AG08396 (cell line): ENCODE results near the gene NSD1.

Experiments used
- DNase-seq: peaks from one replicate; pipeline ENCODE4 v3.0.0; 2012; ENCODE audit warnings: low spot score, mixed read lengths

The NSD1 gene

DNA sequence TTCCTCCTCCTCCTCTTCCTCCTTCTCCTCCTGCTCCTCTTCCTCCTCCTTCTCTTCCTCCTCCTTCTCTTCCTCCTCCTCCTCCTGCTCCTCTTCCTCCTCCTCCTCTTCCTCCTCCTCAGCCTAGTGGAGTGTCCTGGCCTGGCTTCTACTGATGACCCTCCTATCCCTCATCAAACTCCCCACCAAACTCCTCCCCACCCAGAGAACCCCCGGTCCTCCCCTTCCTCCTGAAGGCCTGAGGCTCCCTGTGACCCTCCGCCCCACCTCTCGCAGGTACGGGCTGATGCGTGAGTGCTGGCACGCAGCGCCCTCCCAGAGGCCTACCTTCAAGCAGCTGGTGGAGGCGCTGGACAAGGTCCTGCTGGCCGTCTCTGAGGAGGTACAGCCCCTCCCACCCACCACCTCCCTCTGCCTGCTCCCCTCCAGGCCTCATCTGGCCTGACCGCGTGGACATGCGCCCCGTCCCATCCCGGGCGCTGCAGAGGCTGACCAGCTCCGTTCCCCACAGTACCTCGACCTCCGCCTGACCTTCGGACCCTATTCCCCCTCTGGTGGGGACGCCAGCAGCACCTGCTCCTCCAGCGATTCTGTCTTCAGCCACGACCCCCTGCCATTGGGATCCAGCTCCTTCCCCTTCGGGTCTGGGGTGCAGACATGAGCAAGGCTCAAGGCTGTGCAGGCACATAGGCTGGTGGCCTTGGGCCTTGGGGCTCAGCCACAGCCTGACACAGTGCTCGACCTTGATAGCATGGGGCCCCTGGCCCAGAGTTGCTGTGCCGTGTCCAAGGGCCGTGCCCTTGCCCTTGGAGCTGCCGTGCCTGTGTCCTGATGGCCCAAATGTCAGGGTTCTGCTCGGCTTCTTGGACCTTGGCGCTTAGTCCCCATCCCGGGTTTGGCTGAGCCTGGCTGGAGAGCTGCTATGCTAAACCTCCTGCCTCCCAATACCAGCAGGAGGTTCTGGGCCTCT lies 36.3 kb upstream of the NSD1 start:
- no peak for DNase-seq

DNA sequence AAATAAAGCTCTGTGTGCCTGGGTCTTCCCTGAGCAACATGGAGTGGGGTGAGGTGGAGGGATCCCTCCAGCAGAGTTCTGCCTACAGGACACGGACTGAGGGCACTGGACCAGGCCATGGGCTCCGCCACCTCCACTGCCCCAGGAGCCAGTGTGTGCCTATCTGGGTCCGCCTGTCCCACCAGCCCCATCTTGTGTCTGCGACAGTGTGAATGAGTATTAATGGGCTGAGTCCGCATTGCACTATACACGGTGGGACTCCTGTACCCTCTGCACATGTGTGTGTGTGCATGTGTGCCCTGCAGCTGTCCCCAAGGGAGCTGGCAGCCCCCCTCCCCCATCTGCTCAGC lies 35.5 kb upstream of the NSD1 start:
- DNase-seq, result no peak

DNA sequence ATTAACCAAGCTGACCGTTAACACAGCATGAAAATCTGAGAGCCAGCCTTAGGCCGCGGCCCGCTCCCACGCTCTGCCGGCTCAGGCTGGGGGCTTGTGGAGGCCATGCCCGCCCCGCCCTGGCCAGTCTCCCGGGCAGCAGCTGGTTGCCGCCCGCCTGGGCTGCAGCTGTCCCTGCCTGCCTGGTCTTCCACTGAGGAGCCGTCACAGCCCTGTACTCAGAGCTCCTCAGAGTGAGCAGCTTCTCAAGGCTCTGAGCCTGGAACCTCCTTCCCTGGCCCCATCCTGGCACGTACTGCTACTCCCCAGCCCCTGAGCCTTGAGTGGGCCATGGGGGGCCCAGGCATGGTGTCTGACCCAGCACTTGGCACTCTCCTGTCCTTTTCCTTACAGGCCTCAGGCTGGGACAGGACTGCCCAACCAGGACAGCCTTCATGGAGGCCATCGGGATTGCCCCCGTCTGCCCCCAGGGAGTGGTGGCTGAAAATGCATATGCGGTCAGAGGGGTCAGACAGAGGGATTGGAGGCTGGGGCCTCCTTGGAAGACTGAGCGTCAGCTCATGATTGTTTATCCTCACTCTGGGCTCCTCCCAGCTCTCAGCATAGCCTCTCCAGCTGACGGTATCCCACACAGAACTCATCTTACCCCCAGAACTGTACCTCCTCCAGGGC lies 35.0 kb upstream of the NSD1 start:
- peak; percentile 60 for DNase-seq

DNA sequence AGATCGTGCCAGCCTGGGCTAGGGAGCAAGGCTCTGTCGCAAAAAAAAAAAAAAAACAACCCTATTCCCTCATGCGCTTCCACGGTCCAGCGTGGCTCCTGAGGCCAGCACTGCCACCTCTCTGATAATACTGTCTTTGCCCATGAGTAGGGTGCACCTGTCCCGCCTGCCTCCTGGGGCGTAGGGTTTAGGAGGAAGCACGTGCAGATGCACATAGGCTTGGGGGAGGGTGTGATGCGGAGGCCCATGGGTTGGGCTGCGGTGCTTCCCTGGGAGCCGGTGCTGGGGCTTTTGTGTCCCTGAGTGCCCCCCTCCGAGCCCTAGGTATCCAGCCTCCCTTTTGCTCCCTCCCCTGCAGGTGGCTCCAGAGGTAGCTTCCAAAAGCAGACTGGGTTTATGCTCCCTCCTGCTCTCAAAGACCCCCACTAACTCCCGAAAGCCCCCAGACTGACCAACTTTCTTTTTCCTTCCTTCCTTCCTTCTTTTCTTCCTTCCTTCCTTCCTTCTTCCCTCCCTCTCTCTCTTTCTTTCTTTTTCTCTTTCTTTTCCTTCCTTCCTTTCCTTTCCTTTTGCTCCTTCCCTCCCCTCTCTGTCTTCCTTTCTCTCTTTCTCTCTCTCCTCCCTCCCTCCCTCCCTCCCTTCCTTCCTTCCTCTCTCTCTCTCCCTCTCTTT lies 34.0 kb upstream of the NSD1 start:
- no peak for DNase-seq

DNA sequence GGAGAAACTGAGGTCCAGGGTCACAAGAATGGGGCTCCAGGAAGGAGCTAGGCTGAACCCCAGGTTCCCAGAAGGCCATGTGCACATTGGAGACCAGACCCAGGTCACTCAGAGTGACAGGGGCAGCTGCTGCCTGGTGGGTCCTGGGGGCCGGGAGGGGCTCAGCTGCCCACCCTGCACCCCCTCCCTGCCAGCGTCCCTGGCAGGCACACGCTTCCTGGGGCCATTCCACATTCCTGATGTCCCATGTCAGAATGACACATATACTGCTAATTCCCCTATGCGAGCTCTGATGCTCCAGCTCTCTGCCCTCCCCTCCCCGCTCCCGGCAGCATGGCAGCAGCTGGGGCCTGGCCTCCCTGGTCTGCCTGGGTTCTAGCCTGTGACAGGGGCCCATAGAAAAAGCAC lies 32.9 kb upstream of the NSD1 start:
- peak; percentile 80 for DNase-seq

DNA sequence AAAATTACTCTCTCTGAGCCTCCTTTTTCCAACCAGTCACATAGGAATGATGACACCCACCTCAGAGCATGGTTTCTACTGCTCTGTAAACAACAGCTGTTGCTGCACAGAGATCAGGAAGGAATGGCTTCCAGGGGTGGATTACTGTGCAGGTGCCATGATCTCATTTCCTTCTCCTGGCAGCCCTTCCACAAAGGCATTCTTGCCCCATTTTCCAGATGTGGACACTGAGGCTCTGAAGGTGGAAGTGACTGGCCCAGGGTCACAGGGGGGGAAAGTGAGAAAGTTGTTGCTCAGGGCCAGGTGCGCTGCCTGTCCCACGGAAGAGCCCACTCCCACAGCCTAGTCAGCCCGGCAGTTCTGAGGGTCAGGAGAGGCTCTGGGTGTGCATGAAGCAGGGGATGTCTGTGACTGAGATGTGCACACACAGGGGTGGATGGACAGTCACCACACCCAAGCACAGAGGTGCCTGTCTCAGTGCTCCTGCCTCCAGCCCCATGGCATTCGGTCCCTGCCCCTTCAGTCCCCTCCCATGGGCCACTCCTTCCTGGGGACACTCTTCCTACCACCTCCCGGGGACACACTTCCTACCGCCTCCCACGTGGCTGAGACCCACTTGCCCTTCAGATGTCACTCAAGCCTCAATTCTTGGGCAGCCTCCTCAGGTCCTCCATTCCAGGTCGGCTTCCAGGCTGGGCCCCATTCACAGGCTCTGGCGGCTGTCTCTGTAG lies 29.9 kb upstream of the NSD1 start:
- no peak for DNase-seq

DNA sequence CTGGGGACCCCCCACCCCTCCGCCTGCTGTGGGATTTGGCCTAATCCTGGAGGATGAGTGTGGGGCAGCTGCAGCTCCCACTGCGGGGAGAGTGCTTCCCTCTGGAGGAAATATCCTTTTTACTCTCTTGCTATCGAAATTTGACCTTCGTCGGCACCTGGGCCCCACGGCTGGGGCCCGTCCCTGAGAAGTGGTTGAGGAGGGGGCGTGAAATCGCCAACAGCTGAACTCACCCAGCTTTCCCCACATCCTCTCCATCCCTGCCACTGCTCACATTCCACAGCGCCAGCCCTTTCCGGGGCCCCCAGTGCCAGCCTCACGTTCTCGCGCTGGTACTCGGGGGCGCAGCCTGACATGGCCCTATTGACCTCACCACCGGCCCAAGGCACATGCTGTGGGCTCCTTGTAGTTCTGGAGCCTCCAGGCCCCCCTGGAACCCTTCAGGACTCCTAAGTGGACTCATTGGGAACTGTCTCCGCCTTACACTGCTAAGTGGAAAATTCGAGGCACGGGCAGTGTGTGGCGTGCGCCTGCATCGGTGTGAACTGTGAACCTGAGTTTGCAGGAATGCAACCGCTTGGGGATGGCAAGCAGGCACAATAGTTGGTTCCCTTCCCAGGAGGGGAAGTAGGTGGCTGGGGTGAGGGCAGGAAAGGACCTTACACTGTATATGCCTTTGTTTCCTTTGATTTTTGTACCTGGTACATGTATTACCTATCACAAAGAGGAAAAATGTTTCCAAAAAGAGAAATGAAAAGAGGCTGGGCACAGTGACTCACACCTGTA lies 27.7 kb upstream of the NSD1 start:
- DNase-seq, result no peak

DNA sequence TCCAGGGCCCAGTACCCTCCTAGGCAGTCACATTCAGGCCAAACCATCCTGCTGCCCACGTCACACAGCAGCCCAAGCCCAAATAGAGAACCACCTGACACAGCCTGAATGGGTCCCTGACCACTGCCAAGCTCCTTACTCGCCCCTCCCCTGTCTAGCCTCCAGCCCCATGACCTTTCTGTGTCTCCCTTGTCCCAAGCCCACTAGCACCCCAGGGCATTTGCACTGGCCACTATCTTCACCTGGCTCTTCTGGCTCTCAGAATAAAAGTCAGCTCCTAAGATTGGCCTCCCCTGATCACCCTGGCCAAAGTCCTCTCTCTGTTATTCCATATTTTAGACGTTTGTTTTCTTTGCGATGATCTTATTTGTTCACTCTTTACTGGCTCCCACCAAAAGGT lies 26.4 kb upstream of the NSD1 start:
- DNase-seq, result no peak

DNA sequence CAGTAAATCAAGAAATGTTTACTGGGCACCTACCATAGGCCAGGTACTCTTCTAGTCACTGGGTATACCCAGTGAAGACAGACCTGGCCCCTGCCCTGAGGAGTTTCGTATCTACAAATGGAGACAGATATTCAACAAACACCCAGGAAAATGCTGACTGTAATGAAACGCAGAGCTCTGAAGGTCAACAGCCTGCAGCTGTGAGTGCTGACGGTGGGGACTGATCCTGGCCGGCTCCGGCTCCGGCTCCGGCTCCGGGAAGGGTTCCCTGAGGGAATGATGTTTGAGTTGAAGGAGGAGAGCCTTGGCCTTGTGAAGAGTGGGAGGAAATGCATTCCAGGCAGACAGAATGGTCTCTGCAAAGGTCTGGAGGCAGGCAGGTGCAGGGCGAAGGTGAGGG lies 23.8 kb upstream of the NSD1 start:
- no peak for DNase-seq

DNA sequence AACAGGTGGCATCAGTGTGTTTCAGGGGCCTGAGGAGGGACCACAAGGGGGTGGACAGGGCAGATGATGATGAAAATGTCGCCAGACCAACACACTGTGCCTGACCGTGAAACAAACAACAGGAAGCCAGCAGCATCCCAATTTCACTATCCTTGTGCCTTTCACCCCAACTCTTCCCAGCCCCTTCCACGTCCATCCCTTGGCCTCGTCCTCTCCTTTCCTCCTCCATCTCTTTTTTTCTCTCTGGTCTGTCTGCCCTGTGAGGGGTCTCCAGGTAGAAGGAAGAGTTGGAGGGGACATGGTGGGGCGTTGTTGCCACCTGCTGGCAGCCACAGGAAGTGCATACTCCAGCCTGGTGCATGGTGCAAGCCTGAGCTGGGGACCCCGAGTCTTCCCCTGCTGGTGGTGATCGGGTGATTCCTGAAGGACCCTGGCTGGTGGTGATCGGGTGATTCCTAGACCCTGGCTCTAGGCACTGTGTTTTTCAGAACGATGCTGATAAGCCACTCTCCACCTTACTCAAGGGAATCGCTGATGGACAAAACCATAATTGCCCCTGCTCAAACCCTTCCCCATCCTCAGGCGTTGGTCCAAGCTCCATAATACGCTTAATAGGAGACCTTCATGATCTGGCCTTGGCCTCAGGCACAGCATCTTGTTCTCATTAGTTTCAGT lies 21.7 kb upstream of the NSD1 start:
- peak; percentile 73 for DNase-seq

DNA sequence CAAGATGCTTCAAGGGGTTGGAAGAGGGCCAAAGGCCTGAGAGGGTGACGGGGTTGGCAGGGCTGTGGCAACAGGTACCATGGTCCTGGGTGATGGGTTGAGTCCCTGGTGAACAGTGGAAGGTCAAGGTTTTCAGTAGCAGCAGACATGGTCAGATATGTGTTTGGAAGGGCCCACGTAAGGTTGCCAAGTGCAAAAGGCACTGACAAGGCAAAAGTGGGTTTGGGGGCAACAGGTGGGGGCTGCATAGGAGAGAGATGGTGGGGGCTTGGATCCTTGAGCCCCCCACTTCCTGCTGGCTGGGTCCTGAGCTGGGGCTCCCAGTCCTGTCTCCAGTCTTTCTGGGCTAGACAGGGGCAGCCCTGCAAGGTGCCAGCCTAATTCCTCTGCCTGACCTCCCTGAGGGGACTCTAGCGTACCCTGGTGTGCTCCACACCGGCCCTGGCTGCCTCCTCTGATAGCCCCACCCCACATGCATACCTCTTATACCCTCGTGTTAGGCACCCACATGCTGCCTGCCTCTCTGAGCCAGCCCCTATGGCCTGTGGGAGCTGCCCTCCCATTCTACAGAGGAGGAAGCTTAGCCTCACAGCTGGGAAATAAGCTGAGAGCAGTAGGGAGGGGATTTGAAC lies 20.9 kb upstream of the NSD1 start:
- no peak for DNase-seq

DNA sequence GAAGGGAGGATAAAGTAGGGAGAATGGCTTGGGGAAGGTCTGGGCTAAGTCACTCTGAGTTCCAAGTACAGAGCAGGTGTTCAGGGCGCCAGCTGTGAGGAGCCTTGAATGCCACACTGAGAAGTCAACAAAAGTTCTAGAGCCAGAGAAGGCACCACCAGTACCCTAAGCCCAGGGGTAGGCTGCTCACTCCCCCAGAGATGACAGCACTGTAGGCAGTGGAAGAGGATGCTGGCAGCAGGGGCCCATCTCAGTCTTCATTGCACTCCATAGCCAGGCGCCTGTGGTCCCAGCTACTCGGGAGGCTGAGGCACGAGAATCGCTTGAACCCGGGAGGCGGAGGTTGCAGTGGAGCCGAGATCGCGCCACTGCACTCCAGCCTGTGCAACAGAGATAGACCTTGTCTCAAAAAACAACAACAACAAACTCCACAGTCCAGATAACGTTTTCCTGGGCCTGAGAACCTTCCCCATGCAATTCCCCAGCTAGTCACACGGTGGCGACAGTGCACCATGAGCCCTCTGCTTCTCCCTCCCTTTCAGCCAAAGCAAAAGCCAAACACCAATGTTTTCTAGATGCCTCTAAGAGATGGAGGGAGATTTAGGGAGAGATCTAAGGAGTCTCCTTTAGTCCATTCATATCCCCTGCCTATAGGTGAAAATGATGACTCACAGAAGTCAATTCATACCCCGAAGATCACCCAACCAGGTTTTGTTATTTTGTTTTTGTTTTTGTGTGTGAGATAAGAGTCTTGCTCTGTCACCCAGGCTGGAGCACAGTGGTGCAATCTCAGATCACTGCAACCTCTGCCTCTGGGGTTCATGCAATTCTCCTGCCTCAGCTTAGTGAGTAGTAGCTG lies 19.8 kb upstream of the NSD1 start:
- DNase-seq, result peak; percentile 92

DNA sequence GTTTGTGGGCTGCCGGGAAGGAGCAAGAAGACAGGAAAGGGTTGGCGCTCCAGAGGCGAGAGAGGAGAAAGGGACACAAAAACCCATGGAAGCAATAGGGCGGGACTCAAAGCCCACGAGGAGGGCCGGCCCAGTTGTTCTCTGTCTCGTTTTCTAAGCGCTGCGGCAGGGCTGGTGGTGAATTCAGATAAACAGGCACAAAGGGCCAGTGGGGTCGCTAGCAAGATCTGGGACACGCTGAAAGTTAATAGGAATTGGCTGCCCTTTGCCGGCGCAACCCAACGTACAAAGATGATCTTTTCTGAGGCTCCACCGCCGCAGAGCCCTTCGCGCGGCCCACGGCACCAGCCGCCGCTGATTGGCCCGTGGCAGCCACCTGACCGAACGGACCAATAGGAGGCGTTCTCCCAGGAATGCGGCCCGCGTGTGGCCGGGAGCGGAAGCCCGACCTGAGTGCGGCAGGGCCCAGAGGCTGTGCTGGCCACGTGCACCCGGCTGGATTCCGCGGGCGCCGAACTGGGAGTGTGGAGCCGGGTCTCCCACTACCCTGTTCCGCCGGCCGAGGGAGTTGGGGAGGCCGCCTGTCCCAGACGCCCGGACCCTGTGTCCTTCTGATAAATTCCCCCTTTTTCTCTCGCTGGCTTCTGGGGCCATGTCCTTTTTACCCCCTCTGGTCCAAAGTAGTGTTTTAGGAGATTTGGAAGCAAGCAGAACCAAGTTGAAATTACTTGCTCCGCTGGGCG lies 16.8 kb upstream of the NSD1 start:
- DNase-seq, result peak; percentile 82

DNA sequence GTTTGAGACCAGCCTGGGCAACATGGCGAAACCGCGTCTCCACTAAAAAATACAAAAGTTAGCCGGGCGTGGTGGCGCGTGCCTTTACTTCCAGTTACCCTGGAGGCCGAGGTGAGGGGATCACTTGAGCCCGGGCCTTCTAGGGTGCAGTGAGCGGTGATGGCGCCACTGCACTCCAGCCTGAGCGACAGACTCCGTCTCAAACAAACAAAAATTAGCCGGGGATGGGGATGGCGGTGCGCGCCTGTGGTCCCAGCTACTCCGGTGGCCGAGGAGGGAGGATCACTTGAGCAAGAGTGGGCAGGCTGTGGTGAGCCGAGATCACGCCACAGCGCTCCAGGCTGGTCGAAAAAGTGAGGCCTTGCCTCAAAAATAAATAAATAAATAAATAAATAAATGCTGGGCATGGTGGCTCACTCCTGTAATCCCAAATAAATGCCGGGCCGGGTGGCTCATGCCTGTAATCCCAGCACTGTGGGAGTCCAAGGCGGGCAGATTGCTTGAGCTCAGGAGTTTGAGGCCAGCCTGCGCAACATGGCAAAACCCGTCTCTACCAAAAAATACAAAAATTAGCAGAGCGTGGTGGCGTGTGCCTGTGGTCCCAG lies 16.0 kb upstream of the NSD1 start:
- no peak for DNase-seq

DNA sequence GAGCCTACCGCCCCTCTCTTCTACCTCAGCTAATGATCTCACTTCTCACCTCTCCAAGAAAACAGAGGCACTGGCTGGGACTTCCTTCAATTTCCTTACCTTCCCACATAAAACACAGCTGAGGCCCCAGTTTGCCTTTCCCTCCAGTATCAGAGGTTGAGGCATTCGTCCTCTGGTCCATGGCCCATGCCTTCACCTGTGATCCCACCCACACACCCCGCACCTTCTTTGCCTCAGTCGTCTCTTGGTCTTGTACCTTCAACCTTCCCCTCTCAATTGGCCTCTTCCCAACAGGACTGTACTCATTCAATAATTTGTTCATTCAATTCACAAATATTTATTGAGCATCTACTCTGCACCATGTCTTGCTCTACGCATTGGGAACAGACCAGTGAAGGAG lies 11.0 kb upstream of the NSD1 start:
- DNase-seq, result no peak

DNA sequence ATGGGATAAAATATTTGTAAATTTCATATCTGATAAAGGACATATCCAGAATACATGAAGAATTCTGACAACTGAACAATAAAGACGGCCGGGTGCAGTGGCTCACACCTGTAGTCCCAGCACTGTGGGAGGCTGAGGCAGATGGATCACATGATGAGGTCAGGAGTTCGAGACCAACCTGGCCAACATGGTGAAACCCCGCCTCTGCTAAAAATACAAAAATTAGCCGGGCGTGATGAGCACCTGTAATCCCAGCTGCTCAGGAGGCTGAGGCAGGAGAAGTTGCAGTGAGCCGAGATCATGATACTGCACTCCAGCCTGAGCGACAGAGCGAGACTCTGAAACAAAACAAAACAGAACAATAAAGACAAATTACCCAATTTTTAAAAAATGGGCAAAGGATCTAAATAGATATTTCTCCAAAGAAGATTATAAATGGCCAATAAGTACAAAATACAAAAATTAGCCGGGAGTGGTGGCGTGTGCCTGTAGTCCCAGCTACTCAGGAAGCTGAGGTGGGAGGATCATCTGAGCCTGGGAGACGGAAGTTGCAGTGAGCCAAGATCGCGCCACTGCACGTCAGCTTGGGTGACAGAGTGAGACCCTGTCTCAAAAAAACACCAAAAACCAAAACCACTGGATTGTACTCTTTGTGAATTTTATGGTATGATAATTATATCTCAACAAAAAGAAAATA lies 9.6 kb upstream of the NSD1 start:
- no peak for DNase-seq

DNA sequence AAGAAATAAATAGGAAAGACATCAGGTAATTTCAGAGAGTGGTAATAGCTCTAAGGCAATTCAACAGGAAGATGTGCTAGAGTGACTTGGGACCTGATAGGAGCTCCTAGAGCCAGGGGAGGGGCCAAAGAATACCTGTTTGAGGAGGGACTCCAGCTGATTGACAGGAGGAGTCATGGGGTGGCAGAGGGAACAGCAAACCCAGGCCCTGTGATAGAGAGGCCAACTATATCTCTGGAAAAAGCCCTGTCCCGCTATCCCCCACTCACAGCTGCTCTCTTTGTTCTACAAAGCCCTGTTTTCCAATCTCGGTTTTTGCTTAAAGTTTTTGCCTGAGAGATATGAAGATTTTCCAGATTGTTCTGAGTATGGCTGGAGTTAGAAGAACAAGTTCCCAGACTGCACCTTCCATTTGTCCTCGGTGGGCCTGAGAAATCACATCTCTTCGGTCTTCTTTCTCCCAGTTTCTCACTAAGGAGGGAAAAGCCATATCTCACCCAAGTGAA lies 9.0 kb upstream of the NSD1 start:
- no peak for DNase-seq
